Chondrocyte (in vitro differentiated cells): ENCODE data around the gene CFAP97D1. TPM values are rescaled to one million over a fixed set of nuclear protein-coding genes. Genes with fewer than 3 reads are reported as not detected.

Experiments used
- DNase-seq: peaks from one replicate; pipeline ENCODE4 v3.0.0; 2021; ENCODE audit warnings: mixed read lengths, low spot score
- H3K27ac Mint-ChIP-seq: one replicate; pipeline ENCODE4 v1.8.0; 2021; ENCODE audit warnings: mild to moderate bottlenecking, moderate library complexity, mixed read lengths; ENCODE audit not compliant: unreplicated experiment
- H3K27me3 Mint-ChIP-seq: 2 replicates; pipeline ENCODE4 v1.8.0; 2021; ENCODE audit warnings: low read depth, mixed read lengths
- H3K36me3 Mint-ChIP-seq: 2 replicates; pipeline ENCODE4 v1.8.0; 2021; ENCODE audit warnings: low read depth, mixed read lengths
- H3K4me1 Mint-ChIP-seq: 2 replicates; pipeline ENCODE4 v1.8.0; 2021; ENCODE audit warnings: low read depth, mild to moderate bottlenecking, mixed read lengths
- H3K4me3 Mint-ChIP-seq: one replicate; pipeline ENCODE4 v1.8.0; 2021; ENCODE audit warnings: mild to moderate bottlenecking, moderate library complexity, mixed read lengths; ENCODE audit not compliant: unreplicated experiment
- H3K9me3 Mint-ChIP-seq: 2 replicates; pipeline ENCODE4 v1.8.0; 2021; ENCODE audit warnings: low read depth, mixed read lengths
- CTCF ChIP-seq: fragments of 200-600 bp; sonication (generic); IDR thresholded peaks from 2 replicates; pipeline ENCODE4 v1.5.0; 2021; ENCODE audit warnings: antibody characterized with exemption, mild to moderate bottlenecking, moderate library complexity
- total RNA-seq: library from RNA; stranded (reverse); gene quantifications from 3 replicates; pipeline ENCODE4 v1.2.1, GENCODE V29; 2021

CFAP97D1 gene
- total RNA-seq, 1 donor from 2014 or later, result not detected

- no peak for DNase-seq
These were observed 42.5 kb upstream of the CFAP97D1 start for GRCh38 chr17:43737722-43738121.

GRCh38 chr17:43740541-43740940, 39.7 kb upstream of the CFAP97D1 start:
- DNase-seq, result no peak
- Mint-ChIP-seq H3K36me3 (no peaks in the 10 kb centered on the region), H3K4me3 (no peak overlapping the region), H3K4me1 (peaks cover 25% of the 10 kb centered on the region), H3K9me3 (no peaks in the 10 kb centered on the region), H3K27me3 (peaks cover 4% of the 10 kb centered on the region), H3K27ac (peak overlapping the region; percentile 74)
- TF ChIP-seq CTCF, result no peak

More at GRCh38 chr17:43737722-43738121, 42.5 kb upstream of the CFAP97D1 start:
- Mint-ChIP-seq H3K27me3 (no peaks in the 10 kb centered on the region), H3K27ac (no peak overlapping the region), H3K9me3 (no peaks in the 10 kb centered on the region), H3K36me3 (no peaks in the 10 kb centered on the region), H3K4me1 (peaks cover 21% of the 10 kb centered on the region), H3K4me3 (no peak overlapping the region)
- TF ChIP-seq CTCF, result no peak

GRCh38 chr17:43741636-43742035, 38.6 kb upstream of the CFAP97D1 start:
- Mint-ChIP-seq H3K36me3 (no peaks in the 10 kb centered on the region), H3K4me1 (peaks cover 35% of the 10 kb centered on the region), H3K27ac (no peak overlapping the region), H3K27me3 (peaks cover 4% of the 10 kb centered on the region), H3K4me3 (no peak overlapping the region), H3K9me3 (no peaks in the 10 kb centered on the region)
- DNase-seq, result no peak
- no peak for TF ChIP-seq CTCF

- H3K27me3 Mint-ChIP-seq, result peaks cover 4% of the 10 kb centered on the region
- H3K4me1 Mint-ChIP-seq, result peaks cover 33% of the 10 kb centered on the region
These were observed 34.7 kb upstream of the CFAP97D1 start for GRCh38 chr17:43745541-43745940.

GRCh38 chr17:43750153-43750552, 30.1 kb upstream of the CFAP97D1 start:
- no peak overlapping the region for H3K4me3 Mint-ChIP-seq
- no peaks in the 10 kb centered on the region for H3K9me3 Mint-ChIP-seq
- H3K27ac Mint-ChIP-seq, result no peak overlapping the region
- peaks cover 19% of the 10 kb centered on the region for H3K4me1 Mint-ChIP-seq
- no peak for DNase-seq
- no peak for TF ChIP-seq CTCF
- peaks cover 2% of the 10 kb centered on the region for H3K27me3 Mint-ChIP-seq
- no peaks in the 10 kb centered on the region for H3K36me3 Mint-ChIP-seq

More at GRCh38 chr17:43745541-43745940, 34.7 kb upstream of the CFAP97D1 start:
- Mint-ChIP-seq H3K9me3 (no peaks in the 10 kb centered on the region), H3K4me3 (no peak overlapping the region), H3K36me3 (no peaks in the 10 kb centered on the region), H3K27ac (no peak overlapping the region)
- DNase-seq, result no peak
- no peak for TF ChIP-seq CTCF
